ENCODE measurements around the gene IFI44. TPM values are rescaled to one million over a fixed set of nuclear protein-coding genes. Genes with fewer than 3 reads are reported as not detected.

IFI44 gene
- total and polyA plus RNA-seq, 10 of the 15 experiments (the other 5 are each of a cell fraction or from before 2014, with no cell fraction given): 37.7 to 272 (median 90.9) TPM

DNA sequence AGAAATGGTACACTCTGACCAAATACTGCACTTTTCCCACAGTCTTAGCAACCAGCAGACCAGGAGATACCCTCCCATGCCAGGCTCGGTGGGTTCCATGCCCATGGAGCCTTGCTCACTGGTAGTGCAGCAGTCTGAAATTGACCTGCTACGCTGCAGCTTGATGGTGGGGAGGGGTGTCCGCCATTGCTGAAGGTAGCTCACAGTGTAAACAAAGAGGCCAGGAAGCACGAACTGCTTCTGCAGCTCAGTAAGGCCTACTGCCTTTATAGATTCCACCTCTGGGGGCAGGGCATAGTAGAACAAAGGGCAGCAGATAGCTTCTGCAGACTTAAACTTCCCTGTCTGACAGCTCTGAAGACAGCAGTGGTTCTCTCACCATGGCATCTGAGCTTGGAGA lies 41.7 kb upstream of the IFI44 start:
- H3K79me2 ChIP-seq (ENCODE audit: control insufficient read depth, insufficient read depth, low read length): no peaks in the 10 kb centered on the region
- H3K36me3 ChIP-seq (ENCODE audit: control insufficient read depth in 2 of 2, insufficient read depth in 2 of 2, low read length in 1 of 2): no peaks in the 10 kb centered on the region
- ATAC-seq: peak; percentile 73
- DNase-seq (ENCODE audit: low read depth, low spot score): no peak
- intact Hi-C loops (cut with micrococcal nuclease; ENCODE audit: unreplicated experiment): loop anchor here (1.0 to 10.0 kb wide), 3 partner anchors 233 to 478 kb away; no protein-coding TSS in a partner anchor
- no peak overlapping the region for H3K4me2 ChIP-seq (ENCODE audit: control insufficient read depth, insufficient read depth)
- ChIA-PET CTCF (interaction anchor here (0.7 to 5.8 kb wide), 19 partner anchors 8 to 481 kb away, joined by 3 to 76 read pairs (median 5); partner anchors contain the start of gene IFI44L), POLR2A (no interaction called here), RAD21 (ENCODE audit: unreplicated experiment) (interaction anchor here (1.7 to 4.9 kb wide), 5 partner anchors 9 to 494 kb away, joined by 5 to 34 read pairs (median 7); no protein-coding TSS in a partner anchor), SMC1A (ENCODE audit: uncharacterized antibody, unreplicated experiment) (interaction anchor here (0.8 to 4.6 kb wide), 11 partner anchors 10 to 477 kb away, joined by 3 to 41 read pairs (median 5); no protein-coding TSS in a partner anchor)
- no peak overlapping the region for H3K4me3 ChIP-seq
- no peaks in the 10 kb centered on the region for H3K4me1 ChIP-seq (ENCODE audit: control insufficient read depth, insufficient read depth, low read length)
- in situ Hi-C loops (cut with MboI): loop anchor here (5.0 kb wide), 1 partner anchor 476 kb away; no protein-coding TSS in a partner anchor
- no peak overlapping the region for H3K9ac ChIP-seq (ENCODE audit: control insufficient read depth, insufficient read depth, low read length)
- no TSS peak for BruUV-seq (replicated peaks)
- FAIRE-seq: no peak
- TF ChIP-seq BCL11A (IDR thresholded peaks at IDR 0.05; ENCODE audit: low read depth, low read length) (no peak), SMAD1 (IDR thresholded peaks at IDR 0.05; ENCODE audit: low read depth, partially characterized antibody) (no peak), CREB1 (IDR thresholded peaks at IDR 0.05; ENCODE audit: low read depth) (no peak), DPF2 (IDR thresholded peaks at IDR 0.05) (no peak), CHD2 (IDR thresholded peaks at IDR 0.05; ENCODE audit: borderline replicate concordance, low read depth, low read length) (no peak), YY1 (IDR thresholded peaks at IDR 0.05; ENCODE audit: low read depth, low read length) (no peak), ZNF24 (IDR thresholded peaks at IDR 0.05) (no peak)
- TF ChIP-seq, protein P1, sequence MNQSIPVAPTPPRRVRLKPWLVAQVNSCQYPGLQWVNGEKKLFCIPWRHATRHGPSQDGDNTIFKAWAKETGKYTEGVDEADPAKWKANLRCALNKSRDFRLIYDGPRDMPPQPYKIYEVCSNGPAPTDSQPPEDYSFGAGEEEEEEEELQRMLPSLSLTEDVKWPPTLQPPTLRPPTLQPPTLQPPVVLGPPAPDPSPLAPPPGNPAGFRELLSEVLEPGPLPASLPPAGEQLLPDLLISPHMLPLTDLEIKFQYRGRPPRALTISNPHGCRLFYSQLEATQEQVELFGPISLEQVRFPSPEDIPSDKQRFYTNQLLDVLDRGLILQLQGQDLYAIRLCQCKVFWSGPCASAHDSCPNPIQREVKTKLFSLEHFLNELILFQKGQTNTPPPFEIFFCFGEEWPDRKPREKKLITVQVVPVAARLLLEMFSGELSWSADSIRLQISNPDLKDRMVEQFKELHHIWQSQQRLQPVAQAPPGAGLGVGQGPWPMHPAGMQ (IDR thresholded peaks at IDR 0.05; ENCODE audit: borderline replicate concordance): no peak
- no peaks in the 10 kb centered on the region for H3K27me3 ChIP-seq (replicated peaks in 1 of 2; ENCODE audit: control insufficient read depth in 2 of 2, insufficient read depth in 2 of 2, low read length in 1 of 2)
- no peaks in the 10 kb centered on the region for H3K9me3 ChIP-seq (replicated peaks; ENCODE audit: control insufficient read depth, insufficient read depth, low read length)
- H3K27ac ChIP-seq (ENCODE audit: control insufficient read depth, insufficient read depth): no peak overlapping the region
- H2AFZ ChIP-seq (ENCODE audit: control insufficient read depth, low read depth, low read length): no peak overlapping the region
- 15% methylated on average over 4 of the region's 4 CpGs for WGBS (ENCODE audit: insufficient coverage, insufficient replicate concordance, low lambda C conversion rate, missing lambda C conversion rate)
- no peaks in the 10 kb centered on the region for H4K20me1 ChIP-seq (ENCODE audit: control insufficient read depth, insufficient read depth)
